Mucosa of gallbladder (tissue), 1 donor: ENCODE results near the gene PTGDS. TPM values are rescaled to one million over a fixed set of nuclear protein-coding genes. Genes with fewer than 3 reads are reported as not detected.
"Not testable (repeated sequence)": the region's sequence is repeated elsewhere in the genome, so short reads cannot be mapped to it uniquely, and the experiment has no call there.

Source experiments
- DNase-seq: peaks from one replicate; pipeline ENCODE4 v3.0.0-alpha.2; 2020; ENCODE audit warnings: low spot score
- total RNA-seq: library from RNA; stranded (reverse); gene quantifications from one replicate; pipeline ENCODE4 v1.2.1, GENCODE V29; 2021
- donor health status: DM: no; HTN: no; CAD: no.

The PTGDS gene
- total RNA-seq, 1 donor from 2014 or later = 481 TPM

DNA sequence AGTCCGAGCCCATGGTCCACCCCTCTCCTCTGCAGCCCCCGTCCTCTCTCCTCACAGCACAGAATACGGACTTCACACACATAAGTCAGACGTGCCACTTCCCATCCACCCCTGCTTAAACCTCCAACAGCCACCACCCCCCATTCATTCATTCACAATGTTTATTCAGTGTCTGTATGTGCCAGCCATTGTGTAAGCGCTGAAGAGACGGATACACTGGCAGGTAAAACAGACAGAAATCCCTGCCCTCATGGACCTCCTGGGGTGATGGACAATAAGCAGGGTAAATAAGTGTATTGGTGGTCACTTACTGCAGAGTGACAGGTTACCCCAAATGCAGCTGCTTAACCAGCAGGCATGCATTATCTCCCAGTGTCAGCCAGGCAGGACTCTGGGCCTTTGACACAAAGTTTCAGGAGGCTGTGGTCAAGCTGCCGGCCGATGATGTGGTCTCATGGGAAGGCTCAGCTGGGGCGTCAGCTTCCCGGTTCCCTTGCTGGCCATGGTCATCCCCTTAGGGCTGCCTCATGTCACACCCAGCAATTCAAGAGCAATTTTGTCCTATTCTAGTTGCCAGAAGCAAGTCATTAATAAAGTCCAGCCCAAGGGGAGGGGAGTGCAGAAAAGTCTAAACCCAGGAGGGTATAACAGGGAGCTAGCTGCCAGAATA lies 13.1 kb downstream of the PTGDS start:
- DNase-seq = no peak

DNA sequence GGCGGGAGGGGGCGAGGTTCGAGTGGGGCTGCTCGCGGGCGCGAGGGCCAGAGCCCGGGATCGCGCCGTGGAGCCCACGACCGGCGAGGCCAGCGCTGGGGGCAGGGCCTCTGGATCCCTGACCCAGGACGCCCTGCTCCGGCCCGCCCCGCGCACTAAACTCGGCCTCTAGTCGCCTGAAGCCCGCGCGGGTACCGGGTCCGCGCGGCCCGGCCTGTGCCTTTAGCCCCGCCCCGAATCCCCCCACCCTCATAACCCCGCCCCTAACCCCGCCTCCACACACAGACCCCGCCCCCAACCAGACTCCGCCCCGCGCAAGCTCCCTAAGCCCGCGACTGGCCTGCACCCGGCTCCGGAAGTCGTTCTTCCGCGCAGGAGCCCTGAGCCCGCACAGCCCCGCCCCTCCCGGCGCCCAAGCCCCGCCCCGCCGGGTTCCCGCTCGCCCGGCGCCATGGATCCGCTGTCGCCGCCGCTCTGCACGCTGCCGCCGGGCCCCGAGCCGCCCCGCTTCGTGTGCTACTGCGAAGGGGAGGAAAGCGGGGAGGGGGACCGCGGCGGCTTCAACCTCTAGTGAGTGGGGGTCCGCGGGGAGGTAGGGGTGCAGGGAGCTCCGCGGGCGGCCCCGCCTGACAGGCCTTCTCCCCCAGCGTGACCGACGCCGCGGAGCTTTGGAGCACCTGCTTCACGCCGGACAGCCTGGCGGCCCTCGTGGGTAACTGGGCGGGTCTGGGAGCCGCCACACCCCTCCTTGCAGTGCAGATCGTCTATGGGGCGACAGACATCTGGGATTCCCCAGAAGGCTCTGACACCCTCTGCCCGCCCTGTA lies 14.9 kb downstream of the PTGDS start, which contains the start of gene PAXX:
Gene PAXX (plus strand): TSS at position 430 of the 826 bp plus-strand sequence. CDS start 22 bp downstream, at position 452.
- DNase-seq = peak; percentile 94

GRCh38 chr9:136992819-136993369 lies 15.6 kb downstream of the PTGDS start:
- no peak for DNase-seq

- no peak for DNase-seq
Observed at GRCh38 chr9:136994180-136994887, 17.0 kb downstream of the PTGDS start.

- no peak for DNase-seq
Observed at GRCh38 chr9:136994888-136995230, 17.6 kb downstream of the PTGDS start.

DNA sequence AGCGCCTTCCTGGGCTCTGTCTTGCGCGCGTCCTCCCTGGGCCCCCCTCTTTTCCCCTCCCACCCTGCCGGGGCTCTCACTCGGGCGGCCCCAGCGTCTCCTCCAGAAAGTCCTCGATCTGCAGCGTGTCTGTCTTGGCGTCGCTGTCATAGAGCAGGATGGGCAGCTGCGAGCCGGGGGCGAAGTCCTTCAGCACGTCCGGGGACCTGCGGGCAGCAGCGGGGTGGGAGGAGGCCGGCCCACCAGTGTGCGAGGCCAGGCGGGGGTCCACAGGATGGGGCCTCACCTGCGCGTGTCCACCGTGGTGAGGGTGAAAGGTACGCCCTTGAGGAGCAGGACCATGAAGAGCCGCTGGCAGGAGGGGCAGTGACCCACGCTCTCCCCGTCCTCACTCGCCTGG lies 18.1 kb downstream of the PTGDS start:
- DNase-seq = no peak

DNA sequence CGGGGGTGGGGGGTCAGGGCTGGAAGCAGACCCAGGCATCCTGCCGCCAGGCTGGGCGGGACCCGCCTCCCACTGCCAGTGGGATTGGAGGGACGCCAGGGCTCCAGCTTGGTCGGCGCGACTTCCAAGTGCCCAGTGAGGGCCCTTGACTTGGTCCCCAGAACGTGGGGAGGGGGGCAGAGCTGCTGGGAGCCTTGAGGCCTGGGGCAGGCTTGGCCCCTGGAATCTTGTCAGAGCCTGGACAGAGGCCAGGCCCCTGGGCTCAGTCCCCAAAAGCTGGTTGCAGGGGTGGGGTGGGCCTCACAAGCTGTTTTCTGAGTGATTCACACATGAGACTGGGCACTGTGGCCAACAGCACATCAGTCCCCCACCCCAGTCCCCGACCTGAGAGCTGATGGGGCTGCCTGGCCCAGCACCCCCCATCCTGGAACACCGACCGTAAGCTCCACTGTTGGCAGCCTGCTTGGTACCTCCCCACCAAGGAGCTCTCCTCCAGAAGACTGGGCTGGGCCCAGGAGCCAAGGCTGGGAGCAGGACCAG lies 18.5 kb downstream of the PTGDS start:
- no peak for DNase-seq

DNA sequence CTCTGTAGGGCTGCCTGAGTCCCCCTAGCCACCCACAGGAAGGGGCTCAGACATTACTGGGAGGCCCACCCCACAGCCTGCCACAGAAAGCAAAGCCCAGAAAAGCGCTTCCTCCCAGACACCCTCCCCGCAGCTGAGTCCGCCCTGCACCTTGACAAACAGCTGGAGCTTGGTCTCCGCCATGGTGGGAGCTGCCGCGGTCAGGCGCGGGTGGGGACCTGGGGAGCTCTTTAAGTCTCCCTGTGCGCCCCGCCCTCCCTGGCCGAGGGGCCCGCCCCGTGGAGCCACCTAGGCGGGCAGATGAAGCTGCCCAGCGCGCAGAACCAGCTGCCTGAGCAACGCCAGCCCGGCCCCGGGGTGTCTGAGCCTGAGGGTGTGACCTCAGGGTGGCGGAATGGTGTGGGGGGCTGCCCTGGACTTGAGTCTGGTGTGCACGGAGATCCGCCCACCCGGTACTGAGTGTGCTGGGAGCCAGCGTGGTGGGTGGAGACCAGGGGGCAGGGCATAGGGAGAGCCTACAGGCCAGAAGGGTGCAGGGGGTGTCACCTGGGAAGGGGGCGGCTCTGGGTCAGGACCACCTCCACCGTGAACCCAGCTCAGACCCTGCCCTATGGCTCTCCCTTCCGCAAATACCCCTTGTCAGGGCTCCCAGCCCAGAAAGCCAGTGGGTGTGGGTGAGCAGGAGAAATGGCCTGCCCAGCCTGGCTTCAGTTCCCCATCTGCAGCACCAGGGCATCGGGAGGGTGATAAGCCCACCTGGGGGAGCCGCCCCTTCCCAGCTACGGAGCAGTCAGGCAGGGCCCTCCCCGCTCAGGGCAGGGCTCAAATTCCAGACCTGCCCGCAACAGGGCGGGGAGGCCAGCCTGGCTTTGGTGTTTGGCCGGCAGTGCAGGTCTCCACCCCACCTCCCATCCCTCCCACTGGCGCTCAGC lies 19.3 kb downstream of the PTGDS start, which contains the start of gene CLIC3:
Gene CLIC3 (minus strand): TSS at position 208 of the 932 bp plus-strand sequence. CDS start 25 bp downstream, at position 183.
- no peak for DNase-seq

DNA sequence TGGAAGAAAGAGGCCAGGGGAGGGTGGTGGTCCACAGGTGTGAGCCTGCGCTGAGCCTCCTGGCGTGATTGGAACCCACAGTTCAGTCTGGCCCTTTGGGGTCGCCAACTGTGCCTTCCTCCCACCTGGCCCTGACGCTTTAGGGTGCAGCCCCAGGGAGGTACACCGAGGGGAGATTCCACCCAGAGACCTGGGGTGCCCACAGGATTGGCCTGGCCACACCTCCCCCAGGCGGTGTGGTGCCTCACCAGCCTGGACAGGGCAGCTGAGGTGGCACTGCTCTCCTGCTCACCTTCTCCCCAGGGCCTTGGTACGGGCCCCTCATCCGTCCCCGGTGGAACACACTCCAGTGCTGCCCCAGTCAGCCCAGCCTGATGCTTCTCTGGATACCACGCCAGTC lies 20.1 kb downstream of the PTGDS start:
- DNase-seq = no peak

DNA sequence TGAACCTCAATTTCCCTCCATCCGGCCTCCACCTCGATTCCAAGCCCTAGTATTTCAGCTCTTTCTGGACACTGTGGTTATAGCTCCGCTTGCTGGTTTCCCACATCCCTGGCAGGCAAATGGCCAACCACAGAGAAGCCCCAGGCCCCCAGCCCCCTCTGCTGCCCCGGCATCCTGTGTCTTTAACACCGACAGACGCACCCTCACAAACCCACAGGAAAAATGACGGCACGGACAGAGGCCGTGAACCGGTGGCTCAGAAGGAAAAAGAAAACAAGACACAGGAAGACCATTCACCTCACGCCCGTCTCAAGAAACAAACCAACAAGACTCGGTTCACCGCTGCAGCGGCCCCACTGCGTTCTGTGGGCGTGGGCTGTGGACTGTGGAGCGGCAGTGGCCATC lies 20.5 kb downstream of the PTGDS start:
- DNase-seq = no peak

DNA sequence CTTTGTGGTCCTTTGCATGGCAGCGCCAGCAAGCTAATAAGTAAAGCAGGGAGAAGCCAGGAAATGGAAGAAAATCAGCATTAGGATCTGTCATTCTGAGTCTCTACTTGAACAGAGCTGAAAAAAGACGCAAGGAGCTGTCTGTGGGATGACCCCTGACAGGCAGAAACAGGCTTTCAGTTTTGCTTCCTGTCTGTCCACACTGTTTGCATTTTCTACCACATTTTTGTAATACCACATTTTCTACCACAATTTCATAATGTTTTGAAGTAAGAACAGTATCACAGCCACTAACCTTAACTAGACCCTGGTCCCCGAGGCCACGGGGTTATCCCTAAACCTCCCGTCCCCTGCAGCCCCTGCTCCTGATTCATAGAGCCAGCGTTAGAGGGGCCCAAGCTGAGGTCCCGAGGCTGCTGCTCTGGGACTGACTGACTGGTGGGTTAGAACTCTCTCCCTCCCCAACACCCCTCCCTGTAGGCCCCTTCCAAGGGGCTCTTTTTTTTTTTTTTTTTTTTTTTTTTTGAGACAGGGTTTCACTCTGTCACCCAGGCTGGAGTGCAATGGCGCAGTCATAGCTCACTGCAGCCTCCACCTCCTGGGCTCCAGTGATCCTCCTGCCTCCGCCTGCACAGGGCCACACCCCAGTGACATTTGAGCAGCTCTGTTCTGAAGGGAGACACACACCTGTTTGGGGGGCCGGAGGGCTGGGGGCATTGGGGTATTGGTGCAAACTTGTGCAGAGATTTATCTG lies 23.1 kb downstream of the PTGDS start:
- no peak for DNase-seq

GRCh38 chr9:137001857-137002645 lies 24.7 kb downstream of the PTGDS start:
- no peak for DNase-seq

DNA sequence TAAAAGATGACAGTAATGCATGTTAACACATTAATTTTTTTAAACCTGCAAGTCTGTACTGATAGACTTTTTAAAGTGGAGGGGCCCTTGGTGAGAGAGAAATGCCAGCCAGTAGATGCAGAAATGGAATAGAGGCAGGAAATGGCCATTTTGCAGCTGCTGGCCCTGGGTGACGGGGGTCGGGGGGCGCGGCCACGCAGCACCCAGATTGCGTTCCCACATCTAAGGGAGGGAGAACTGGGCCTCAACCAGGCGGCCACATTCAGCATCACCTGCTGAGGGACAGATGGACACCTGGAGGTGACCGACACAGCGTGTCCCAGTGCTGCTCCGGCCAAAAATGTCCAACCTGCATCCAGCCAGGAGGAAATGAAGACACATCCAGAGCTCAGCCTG lies 25.3 kb downstream of the PTGDS start:
- DNase-seq = no peak

DNA sequence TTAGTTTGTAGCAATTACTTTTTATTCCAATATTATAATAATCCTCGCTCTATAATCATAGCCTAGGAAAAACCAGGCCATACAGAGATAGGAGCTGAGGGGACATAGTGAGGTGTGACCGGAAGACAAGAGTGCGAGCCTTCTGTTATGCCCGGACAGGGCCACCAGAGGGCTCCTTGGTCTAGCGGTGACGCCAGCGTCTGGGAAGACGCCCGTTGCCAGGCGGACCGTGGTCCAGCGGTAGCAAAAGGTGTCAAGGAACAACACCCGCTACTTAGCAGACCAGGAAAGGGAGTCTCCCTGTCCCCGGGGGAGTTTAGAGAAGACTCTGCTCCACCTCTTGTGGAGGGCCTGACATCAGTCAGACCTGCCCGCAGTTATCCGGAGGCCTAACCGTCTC lies 27.0 kb downstream of the PTGDS start:
- not testable (repeated sequence) for DNase-seq

GRCh38 chr9:137006116-137007003 lies 29.1 kb downstream of the PTGDS start:
- DNase-seq = no peak

DNA sequence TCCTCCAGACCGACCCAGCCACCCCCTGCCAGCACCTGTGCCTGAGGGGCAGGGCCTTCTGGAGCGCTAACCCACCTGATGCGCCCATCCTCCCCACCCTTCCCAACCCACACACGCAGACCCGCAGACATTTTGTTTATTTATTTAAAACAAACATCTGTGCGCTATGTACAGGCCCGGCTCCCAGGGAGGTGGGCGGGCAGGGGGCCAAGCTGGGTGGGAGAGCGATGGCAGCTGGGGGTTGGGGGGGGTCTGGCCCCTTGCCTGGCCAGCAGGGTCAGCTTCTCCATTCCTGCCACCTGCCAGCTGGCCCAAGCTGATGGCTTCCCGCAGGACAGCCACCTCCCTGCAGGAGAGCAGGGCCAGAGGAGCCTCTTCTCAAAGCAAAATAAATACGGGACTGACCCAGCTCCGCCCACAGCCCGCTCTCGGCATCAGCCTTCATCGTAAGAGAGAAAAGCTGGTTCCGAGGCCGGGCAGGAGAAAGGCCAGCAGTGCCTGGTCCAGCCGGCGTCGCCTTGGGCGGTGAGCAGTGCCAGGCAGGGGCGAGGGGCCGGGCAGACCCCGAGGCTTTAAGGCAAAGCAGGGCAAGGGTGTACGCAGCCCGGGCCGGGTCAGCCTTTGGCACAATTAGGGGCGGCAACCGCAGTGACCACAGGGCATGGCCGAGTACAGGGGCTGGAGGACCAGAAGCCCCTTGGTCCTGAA lies 30.0 kb downstream of the PTGDS start:
- no peak for DNase-seq

GRCh38 chr9:137007816-137008270 lies 30.5 kb downstream of the PTGDS start:
- DNase-seq = no peak
